HG02884 (cell line): ENCODE results near the gene FAIM2.
A peak's percentile ranks its signal among the peaks of the same experiment; 100 is the strongest.

Experiments
- ATAC-seq: cut with Tn5 transposase; IDR thresholded peaks from one replicate; pipeline ENCODE4 v1.9.1; 2021; ENCODE audit warnings: mild to moderate bottlenecking, moderate library complexity; ENCODE audit not compliant: unreplicated experiment

FAIM2 gene

DNA sequence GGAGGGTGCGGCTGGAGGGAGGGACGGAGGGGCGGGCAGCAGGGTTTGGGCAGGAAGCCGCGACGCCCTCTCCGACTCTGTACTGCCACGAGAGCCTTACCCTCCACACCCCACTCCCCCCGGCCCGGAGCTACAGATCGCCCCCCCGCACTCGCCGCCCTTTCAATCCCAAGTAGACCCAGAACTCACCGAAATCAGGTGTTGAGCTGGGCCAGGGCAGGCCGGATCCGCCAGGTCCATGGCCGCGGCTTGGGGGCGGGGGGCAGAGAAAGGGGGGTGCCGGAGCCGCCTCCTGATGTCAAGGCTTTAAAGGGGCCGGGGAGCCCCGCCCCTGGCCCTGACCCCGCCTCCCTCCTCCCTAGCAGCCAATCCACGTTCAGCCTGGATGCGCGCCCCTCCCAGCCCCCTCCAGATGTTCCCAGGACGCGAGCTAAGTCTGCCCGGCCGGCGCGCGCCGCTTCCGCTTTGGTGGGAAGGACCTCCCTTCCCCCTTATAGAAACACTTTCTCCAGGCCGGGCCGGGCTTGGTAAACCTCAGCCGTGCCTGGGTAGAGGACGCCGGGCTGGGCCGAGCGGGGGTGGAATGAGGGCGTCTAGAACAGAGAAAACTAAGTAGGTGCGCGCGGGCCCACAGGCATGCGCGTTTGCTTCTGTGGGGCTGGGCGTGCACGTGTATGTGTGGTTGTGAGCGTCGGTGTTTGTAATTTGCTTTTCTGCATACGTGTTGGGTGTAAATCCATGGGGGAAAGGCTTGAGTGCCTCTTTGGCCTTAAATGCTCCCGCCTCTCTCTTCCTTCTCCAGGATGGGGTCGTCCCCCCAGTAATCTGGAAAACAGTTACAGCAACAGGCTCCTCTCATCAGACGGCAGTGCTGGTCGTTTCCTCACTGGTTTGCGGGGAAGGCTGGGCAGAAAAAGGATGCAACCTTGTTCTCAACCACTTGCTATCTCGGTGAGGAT is 75.3 kb downstream of the FAIM2 start, which contains the start of gene NCKAP5L:
Gene NCKAP5L (minus strand): TSS at position 281 of the 959 bp plus-strand sequence. CDS start 24,369 bp downstream, outside the sequence.
- ATAC-seq: peak; percentile 86

DNA sequence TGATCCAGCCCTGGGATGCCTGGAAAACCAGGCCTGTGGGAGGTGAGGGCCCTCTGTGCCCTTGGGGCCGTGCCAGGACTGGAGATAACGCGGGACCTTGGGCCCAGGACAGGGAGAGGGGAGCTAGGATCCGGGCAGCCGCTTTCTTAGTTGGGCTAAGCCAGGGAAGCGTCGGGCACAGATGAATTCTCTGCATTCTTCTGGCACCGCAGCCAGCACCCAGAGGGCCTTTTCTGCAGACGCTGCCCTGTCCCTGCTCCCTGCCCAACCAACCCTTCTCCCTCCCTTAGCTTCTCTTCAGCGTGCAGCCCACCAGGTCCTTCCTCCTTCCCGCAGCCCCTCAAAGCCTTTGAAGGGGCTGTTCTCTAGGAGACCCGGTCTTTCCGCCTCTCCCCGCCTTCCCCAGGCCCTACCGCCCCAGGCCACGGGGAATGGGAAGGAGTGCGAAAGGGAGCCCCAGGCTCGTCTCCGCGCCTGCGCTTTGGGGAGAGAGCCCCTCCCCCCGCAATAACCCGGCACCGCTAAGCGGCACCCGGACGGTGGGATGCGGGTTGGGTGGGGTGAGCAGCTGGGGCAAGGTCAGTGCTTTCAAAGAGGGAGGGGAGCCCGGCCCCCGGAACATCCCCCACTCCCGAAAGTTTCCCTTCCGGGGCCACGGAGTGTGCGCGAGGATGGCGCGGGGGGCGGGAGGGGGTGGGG is 76.2 kb downstream of the FAIM2 start:
- no peak for ATAC-seq

DNA sequence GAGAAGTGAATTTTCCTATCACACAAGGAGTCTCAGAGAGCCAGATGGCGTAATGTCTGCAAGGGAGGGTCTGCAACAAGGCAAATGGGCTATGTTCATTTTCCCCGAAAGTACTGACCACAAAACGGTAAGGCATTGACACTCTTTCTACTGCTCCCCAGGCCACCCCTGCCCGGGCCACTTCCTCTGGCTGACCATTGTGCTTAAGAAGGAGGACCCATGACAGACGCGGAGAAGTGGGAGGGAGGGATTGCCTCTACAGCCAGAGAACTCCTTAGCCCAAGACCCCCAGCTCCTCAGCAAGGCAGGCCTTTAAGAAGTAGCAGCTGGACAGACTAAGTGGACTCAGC is 76.7 kb downstream of the FAIM2 start:
- ATAC-seq: no peak

DNA sequence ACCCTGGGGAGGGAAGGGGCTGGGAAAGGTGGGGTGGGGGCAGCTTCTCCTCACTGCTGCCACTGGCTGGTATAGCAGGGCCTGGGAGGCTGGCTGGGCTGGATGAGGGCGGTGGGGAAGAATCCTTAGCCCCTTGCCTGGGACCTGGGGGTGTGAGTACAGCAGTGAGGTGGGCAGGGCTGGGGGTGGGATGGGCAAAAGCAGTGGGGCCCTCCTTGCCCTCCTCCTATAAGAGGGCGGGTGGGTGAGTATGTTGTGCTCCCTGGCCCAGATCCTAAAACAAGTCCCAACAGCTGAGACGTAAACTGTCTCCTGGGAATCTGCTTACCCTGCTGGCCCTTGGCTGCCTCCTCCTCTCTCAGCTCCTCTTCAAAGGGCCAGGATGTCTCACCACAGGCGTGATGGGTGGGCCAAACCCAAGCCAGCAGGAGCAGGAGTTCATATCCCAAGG is 77.7 kb downstream of the FAIM2 start:
- ATAC-seq: no peak

DNA sequence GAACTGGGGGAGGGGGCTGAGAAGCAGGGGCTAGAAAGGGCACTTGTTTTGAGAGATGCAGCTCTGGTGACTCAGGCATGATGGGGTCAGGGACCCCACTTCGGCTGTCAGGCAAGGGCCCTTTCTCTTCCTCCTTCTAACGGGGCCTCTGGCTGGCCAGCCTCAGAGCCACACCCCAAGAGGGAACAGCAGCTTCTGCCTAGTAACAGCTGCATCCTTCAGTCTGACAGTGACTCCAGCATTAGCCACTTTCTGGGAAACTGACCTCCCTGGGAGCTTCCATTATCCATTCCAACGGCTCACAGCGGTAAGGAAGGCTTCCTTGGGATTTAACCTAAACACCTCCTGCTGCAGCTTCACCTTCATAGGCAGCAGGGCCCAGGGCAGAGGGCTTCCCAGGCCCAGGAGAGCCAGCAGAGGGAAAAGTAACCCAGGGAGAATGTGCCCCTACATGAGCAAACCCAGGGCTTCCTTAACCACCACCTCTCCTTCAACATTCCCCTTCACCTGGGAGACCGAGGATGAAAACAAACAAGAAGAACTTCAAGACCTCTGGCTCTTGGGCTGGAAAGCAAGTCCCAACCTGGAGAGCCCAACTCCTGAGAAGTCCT is 78.2 kb downstream of the FAIM2 start:
- no peak for ATAC-seq

DNA sequence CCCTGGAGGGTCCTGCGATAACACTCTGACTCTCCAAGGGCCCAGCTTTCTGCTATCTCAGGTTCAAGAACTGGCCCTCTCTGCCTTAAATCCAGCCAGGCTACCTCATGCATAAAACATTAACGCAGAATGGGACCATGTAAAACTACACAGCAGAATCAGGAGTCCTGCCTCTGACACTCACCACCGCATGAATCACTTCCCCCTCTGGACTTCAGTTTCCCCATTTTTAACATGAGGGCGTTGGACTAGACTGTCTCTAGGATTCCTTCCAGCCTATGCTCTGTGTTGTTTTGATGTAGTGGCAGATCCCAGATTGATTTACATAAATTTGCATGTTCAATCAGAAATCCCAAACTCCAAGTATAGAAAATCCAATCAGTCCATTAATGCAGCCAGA is 78.8 kb downstream of the FAIM2 start:
- ATAC-seq: no peak

DNA sequence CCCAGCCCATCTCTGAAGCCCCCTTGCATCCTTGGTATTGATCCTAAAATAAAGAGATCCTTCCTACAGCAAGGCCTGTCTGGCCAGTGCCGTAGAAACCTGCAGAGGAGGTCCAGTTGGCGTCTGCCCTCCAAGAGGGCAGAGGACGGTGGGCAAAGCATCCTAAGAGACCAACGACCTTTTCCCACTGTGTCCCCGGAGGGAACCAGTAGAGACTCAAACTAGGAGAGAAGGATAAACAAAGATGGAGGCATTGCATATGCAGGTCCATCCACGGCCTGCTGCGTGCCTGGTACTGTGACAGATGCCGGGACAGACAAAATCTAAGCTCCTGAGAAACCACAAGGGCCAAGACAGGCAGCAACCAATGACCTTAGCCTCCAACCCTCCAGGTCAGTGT is 79.3 kb downstream of the FAIM2 start:
- ATAC-seq: no peak

DNA sequence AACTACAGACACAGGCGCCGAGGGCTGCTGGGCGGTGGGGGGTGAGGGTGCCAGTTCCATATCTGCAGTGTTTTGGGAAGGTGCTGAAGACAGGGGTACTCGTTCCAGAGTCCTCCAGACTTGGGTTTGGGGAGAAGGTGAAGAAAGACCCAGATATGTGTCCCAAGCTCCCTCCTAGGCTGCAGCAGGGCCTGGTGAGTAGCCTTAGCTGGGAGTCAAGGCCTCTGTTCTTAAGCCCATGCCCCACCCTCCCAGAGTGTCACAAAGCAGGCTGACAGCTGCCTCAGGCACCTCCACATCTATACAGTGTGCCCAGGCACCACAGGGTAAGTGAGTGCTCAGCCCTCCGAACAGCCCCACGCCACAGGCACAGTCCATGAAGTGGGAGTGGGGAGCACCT is 79.7 kb downstream of the FAIM2 start:
- ATAC-seq: no peak

DNA sequence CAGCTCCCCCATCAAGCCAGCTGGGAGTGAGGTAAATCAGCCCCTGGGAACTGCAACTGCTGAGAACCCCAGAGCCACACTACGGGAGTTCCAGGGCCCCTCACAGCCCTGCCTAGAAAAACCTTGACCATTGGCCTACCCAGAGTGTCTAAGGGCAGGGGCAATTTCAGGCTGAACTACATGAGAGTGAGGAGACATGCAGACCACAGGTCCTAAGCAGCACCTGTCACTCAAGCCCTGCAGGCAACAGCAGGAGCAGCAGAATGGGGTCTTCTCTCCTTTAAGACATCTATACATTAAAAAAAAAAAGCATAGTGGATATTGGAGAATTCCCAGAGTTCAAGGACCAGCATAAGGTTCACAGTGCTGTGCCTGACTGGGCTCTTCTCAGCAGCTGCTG is 80.3 kb downstream of the FAIM2 start:
- ATAC-seq: no peak

DNA sequence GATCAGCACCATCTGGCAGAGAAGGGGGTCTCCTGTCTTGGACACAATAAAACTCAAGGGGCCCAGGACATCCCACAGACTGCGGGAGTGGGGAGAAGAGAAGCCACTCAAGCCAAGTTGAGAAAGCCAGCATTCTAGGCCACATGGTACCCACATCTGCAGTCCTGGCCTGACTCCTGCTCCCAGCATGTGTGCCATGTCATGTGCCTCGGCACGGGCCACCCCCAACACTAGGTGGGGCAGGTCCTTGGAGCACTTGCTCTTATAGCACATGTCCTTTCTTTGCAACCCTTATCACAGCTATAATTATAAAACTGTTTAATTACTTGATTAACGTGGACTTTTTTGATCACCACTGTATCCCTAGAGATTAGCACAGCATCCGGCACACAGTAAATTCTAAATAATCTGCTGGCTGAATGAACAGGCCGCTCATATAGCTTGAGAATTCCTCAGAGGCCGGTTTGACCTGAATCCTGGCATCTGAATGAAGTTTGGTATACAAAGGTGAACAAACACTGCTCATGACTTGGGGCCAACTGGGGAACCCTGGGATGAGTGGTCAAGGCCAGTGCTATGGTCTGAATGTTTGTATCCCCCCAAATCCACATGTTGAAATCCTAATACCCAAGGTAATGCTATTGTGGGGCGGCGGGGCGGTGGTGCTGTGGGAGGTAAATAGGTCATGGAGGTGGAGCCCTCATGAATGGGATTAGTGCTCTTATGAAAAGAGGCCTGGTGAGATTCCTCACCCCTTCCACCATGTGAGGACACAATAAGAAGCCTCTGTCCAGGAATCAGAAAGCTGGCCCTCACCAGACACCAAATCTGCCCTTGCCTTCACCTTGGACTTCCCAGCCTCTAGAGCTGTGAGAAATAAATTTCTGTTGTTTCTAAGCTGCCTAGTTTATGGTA is 82.1 kb downstream of the FAIM2 start:
- no peak for ATAC-seq

DNA sequence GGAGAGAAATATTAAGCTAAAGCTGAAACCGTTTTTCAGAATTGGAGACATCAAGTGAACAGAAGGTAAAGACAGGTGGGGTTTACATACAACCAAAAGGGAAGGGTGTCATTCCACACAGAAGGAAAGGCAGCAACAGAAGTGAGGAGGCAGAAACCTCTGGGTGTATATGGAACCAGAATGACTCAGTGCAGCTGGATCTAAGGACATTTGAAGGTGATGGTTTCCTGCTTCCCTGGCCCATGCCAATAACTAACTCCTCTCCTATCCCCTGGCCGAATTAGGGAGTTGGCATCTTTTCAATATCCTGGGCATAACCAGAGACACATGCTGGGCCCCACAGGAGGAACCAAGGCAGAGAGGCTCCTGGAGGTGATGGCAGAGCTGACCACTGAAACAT is 83.9 kb downstream of the FAIM2 start:
- no peak for ATAC-seq

DNA sequence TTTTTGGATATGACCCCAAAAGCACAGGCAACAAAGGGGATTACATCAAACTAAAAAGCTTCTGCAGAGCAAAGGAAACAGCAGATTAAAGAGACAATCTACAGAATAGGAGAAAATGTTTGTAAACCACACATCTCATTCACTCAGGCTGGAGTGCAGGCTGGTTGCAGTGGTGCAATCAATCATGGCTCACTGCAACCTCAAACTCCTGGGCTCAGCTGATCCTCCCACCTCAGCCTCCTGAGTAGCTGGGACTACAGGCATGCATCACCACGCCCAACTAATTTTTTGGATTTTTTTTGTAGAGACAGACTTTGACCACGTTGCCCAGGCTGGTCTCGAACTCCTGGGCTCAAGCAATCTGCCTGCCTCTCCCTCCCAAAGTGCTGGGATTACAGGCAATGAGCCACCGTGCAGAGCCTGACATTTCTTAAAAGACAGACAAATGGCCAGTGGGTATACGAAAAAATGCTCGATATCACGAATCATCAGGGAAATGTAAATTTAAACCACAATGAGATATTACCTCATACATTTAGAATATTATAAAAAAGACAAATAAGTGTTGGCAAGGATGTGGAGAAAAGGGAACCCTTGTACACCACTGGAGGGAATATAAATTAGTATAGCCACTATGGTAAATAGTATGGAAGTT is 85.3 kb downstream of the FAIM2 start:
- ATAC-seq: no peak
